NCI-H2227 treated with DMSO at 0.1 percent for 48 hours (cell line): ENCODE data around the gene PI4KA.
"Not testable (repeated sequence)": the region's sequence is repeated elsewhere in the genome, so short reads cannot be mapped to it uniquely, and the experiment has no call there.

Experiments
- DNase-seq: peaks from one replicate; lab custom pipeline; 2025; lab: John Stamatoyannopoulos, UW

The PI4KA gene

DNA sequence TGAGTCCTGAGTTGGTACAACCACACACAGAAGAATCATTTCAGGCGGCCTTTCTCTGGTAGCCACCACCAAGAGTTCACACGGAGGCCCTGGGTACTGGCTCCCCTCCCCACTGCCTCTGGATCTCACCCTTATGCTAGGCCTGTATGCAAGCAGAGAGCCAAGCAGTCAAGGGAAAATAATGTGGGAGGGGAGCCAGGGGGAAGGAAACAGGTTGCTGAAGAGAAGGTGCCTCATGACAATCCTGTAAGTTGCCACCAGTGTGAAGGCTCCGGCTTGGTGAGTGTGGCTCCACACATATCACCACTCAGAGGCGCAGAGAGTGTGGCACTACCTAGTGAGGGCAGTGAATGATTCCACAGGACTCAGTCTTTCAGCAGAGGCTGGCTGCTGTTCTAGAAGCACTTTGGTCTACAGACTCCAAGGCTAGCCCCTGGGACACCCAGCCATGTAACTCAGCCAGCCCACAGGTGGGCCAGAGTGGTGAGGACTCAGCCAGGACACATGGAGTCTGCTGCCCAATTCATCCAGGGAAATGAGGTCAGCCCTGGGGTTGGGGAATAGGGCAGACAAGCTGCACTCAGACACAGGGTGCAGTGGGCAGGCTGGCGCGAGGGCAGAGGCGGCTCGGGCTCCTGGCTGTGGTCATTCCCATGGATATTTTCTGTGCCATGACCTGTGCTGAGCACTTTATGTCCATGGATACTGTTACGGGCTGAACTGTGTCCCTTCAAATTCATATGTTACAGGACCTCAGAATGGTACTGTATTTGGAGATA is 133.7 kb downstream of the PI4KA start:
- DNase-seq: no peak

DNA sequence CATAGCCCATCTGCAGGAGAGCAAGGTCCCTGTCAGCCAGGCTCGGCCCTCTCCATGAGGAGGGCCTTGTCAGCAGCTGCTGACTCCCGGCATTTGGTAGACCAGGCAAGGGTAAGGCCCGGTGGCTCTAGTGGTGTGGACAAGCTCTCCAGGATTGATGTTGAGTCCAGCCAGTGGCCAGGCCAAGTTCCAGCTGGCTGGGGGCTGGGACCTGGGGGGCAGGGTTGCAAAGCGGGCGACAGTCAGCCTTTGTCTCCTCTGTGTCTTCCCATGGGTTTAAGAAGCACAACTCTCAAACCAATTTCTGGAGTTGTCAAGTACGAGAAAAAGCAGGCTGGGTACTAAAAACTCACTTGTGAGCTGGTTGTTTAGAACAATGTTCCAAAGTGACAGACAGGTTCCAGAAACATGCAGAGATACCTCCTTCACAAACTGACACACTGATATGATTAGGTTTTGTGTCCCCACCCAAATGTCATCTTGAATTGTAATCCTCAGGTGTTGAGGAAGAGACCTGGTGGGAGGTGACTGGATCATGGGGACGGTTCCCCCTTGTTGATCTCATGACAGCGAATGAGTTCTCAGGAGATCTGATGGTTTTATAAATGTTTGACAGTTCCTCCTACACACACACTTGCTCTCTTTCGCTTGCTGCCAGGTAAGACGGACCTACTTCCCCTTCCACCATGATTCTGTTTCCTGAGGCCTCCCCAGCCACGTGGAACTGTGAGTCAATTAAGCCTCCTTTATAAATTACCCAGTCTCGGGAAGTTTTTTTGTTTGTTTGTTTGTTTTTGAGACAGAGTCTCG is 137.0 kb downstream of the PI4KA start:
- DNase-seq: no peak

DNA sequence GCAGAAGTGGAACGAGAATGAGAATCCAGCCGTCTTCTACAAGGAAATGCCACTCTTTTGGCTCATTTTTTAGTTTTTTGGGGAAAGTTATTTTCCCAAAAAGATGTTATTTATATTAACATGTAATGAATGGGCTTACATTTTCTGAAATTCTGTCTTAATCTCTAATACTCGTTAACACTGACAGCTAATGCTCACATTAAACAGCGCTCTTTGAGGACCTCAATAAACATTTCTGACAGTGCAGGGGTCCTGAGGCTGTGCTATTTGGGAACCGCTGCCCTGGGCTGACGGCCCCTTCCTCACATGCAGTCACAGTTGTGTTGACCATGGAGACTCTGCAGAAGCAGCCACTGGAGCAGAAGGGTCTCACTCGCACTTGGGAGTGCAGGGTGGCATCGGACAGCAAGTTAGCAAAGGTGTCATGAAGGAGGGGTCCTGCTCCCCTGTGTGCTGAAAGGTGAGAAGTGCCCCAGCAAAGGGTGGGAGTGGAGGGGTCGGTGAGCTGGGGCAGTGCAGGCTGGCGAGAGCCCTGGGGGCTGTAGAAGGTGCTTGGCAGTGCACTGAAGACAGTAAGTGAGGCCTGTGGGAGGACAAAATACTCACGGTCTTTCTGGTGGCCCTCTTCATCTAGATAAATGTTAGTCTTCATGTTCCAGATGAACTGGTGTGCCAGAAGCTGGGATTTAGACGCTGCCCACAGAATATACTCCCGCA is 137.8 kb downstream of the PI4KA start:
- DNase-seq: no peak

DNA sequence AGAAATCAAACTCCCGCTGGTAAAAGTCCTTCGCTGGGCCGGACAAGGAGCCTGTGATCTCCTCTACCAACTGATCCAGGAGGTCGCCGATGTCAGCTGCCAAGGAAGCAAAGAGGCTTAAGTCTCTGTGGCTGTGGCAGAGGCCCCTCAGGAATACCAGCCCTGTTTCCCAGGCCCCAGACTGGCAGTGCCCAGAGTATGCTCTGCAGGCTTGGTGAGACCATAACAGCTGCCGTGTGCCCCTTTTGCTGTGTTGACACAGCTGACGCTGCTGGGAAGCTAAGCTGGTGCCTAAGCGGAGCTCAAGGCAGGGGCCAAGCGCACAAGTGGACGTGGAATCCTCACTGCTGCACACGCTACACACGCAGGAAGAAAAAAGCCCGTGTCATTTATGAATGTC is 139.9 kb downstream of the PI4KA start:
- DNase-seq: not testable (repeated sequence)

DNA sequence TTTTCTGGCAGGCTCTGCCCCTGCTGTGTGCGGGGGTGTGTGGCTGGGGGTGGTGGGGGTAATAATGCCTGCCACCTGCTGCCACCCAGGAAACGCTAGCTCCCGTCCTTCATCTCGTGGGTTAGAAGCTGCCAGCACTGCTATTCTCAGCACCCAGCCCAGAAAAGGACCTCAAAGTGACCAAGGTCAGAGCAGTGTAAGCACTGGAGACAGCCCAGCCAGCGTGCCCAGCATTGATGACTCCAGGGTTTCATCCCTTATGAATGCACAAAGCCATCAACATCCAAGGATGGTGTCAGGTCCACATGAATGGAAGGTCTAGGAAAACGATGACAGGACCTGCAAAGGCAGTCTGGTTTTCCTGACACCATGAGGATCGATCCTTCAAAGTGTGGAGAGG is 140.6 kb downstream of the PI4KA start:
- not testable (repeated sequence) for DNase-seq

DNA sequence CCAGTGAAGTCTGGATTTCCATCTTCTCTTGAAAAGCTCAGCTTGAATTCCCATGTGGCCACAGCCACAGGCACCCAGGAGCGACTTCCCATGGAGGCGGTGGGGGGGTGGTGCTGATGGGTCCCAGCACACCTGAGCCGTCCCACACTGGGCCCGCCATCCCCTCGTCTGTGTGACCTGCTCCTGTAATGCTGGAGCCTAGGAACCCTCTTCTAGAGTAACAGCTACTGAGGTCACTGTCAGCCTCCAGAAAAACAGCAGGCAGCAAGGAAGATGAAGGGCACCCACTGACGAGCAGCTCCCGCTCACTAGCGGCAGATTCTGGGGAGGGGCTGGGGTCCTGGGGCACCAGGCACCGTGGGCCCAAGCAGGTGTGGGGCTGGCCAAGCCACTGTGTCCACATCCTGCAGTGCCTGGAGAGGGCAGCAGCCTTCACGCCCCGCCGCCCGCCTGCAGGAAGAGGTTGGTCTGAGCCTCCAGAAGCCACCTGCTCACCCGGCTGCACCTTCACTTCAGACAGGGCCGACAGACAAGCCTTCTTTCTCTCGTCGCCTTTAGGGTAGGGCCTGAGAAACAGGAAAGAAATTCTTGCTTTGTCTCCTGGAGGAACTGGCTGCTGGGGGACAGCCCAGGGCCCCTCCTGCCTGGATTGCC is 141.3 kb downstream of the PI4KA start:
- not testable (repeated sequence) for DNase-seq

DNA sequence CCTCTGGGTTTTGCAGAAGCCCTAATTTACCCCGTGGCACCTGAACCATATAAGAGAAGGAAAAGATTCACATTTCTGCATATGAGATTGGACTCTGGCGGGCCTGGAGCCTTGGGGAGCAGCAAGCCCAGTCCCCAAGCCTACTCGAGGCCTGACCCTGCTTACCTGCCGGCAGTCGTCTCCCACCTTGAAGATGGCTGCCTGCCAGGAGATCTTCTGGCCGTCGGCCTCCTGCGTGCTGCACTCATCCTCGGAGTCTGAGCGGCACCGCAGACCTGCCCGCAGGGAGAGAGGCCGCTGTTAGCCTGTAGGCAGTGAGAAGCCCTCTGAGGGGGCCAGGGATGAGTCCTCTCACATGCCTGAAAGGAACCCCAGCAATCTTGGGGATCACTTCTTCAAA is 145.5 kb downstream of the PI4KA start:
- not testable (repeated sequence) for DNase-seq

DNA sequence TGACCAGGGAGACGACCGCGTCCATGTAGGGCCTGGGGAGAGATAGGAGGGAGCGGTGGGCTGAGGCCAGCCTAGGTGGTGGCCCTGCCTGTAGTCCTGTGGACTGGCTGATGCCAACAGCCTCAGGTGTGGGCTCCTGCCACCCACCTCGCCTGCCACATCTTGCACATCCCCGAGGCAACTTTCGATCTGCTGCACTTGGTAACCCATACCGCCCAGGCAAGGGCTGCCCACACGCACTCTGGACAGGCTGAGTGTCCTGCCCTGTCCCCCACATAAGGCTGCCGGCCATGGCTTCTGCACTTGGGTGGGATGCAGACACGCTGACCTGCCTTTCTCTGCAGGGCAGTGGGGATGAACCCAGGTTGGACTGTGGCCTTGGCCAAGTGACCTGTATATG is 148.6 kb downstream of the PI4KA start:
- DNase-seq: not testable (repeated sequence)

DNA sequence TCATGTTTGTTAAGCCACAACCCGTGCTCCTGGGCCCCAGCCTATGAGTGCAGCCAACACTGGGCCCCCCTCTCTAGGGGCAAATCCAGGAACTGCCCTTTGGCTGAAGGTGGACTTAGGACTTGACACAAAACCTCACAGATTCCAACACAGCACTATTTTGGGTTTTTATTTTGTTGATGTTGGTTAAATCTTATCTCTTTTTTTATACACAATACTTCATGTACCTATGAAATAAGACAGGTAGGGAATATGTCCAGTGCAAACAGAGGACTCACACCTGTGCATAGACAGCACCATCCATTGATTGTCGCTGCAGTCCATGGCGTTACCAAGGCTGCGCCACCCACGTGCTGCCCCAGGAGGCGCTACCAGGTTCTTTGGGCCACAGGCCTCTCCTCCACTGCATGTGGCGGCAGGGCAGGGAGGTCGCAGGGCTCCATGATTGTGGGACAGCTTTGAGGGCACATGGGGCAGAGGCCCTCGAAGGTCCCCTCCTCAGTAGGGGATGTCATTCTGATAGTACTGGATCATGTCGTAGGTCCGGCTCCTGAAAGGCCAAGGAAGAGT is 151.0 kb downstream of the PI4KA start:
- not testable (repeated sequence) for DNase-seq

DNA sequence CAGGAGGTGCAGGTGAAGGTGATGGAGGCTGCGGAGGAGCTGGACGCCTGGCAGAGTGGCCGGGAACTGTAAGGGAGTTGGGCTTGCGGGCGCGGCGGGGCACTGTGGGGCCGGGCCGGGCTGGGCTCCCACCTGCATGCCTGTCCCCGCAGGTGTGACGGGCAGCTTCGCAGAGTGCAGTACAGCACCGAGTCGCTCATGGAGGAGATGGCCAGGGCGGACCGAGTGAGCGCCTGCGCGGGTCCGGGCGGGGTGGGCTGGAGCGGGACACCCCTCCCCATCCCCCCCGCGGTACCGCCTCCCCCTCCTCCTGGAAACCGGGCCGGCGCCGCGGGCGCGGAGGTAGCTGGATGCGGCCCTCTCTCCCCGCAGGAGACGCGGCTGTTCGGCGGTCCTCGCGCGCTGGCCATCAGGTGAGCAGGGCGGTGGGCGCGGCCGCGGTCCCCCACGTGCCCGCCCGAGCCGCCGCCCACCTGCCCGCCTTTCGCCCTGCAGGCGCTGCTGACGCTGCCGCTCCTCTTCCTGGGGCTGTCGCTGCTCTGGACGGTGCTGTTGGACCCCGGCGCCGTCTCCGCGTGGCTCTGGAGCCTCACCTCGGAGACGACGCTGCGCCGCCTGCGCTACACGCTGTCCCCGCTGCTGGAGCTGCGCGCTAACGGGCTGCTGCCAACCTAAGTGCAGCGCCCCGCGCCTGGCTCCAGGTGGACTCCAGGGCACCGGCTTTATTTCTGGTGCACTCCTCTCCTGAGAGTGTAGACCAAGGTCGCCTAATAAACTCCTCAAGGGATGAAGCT is 154.6 kb downstream of the PI4KA start:
- DNase-seq: not testable (repeated sequence)

DNA sequence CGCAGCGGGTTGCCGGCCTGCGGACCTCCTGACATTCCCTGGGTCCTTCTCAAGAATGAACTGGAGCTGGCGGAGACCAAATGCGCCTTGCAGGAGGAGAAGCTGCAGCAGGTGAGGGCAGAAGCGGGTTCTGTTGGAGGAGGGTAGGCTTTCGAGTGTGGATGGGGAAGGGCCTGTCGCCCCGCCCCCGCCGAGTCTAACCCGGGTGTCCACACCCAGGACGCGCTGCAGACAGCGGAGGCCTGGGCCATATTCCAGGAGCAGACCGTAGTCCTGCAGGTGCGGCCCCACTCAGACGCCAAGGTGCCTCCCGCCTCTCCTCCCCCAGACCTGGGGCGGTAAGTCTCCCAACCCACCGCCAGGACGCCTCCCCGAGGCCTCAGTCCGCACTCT is 155.2 kb downstream of the PI4KA start:
- DNase-seq: not testable (repeated sequence)

DNA sequence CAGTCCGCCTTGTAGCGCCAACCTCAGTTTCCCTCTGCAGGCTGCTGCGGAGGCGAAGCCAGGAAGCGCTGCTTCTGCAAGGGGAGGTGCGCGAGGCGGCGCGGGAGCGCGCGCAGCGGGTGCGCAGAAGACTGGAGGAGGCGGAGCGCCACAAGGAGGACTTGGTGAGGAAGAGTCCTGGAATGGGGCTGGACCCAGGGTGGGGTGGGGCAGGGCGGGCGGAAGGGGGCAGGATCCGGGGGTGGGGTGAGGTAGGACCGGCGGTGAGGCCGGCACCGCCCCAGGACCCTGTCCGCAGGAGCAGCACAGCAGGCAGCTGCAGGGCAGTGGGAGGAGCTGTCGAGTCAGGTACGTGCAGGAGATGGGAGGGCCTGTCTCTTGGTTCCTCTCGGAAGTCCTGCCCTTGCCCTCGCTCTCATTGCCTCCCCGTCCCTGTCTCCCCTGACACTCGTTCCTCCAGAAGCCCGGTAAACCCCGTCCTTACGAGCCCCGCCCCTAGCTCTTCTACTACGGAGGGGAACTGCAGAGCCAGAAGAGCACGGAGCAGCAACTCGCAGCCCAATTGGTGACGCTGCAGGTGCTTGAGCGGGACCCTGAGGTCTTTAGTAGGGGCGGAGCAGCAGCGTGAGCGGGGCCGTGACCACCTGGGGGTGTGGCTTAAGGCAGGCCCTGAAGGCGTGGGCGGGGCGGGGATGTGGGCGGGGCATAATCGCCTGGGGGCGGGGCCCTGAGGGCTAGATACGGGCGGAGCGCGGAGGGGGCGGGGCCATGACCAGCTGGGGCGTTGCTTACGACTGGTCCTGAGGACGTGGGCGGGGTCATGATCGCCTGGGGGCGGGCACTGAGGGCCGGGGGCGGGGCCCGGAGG is 155.8 kb downstream of the PI4KA start:
- peak; percentile 90 for DNase-seq

DNA sequence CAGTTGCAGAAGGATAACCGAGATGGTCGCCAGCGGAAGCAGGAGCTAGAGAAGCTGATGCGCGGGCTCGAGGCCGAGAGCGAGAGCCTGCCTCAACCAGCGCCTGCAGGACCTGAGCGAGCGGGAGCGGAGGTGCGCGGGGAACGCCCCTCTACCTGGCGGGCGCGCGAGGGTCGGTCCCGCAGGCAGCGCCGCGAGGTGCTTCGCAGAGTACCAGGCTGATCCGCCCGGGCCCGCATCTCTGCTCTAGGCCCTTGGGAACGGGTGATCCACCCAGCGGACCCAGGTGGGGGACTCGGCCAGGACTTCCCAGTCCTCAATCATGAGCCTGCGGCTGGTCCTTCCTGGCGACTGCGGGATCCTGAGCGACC is 156.5 kb downstream of the PI4KA start:
- DNase-seq: not testable (repeated sequence)

DNA sequence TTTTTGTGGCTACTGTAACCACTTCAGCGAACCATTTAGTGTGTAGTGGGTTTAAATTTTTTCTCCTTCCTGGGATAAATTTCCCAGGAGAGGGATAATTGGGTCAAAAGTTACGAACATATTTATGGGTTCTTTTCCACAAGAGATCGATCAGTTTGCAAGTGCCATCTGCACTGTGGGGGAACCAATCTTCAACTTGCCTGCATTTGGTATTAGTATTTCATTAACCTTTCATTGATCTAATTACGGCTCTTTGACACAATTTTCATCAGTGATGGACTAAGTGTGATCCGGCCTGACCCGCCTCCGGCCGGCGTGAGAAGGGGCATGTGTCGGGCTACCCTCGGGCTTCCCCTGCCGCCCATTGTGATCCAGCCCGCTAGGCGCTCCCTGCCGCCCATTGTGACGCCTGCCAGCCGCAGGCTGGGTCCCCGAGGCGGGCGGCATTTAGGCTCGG is 156.9 kb downstream of the PI4KA start:
- DNase-seq: not testable (repeated sequence)

DNA sequence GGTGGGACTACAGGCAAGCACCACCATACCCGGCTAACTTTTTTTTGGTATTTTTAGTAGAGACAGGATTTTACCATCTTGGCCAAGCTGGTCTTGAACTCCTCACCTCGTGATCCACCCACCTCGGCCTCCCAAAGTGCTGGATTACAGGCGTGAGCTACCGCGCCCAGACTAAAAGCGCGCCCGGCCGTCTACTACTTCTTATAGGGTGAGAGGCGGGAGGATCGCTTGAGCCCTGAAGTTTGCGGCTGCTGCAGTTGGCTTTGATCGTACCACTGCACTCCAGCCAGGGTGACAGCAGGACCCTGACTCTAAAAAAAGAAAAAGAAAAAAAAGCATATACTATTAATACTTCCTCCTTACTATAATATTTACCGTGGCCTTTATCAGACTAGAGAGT is 158.3 kb downstream of the PI4KA start:
- not testable (repeated sequence) for DNase-seq

DNA sequence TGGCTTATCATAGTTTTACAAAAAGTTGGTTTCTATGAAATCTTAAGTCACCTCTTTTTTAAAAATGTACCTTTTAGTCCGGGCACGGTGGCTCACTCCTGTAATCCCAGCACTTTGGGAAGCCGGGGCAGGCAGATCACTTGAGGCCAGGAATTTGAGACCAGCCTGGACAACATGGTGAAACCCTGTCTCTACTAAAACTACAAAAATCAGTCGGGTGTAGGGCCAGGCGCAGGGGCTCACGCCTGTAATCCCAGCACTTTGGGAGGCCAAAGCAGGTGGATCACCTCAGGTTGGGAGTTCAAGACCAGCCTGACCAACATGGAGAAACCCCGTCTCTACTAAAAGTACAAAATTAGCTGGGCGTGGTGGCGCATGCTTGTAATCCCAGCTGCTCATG is 158.8 kb downstream of the PI4KA start:
- not testable (repeated sequence) for DNase-seq

DNA sequence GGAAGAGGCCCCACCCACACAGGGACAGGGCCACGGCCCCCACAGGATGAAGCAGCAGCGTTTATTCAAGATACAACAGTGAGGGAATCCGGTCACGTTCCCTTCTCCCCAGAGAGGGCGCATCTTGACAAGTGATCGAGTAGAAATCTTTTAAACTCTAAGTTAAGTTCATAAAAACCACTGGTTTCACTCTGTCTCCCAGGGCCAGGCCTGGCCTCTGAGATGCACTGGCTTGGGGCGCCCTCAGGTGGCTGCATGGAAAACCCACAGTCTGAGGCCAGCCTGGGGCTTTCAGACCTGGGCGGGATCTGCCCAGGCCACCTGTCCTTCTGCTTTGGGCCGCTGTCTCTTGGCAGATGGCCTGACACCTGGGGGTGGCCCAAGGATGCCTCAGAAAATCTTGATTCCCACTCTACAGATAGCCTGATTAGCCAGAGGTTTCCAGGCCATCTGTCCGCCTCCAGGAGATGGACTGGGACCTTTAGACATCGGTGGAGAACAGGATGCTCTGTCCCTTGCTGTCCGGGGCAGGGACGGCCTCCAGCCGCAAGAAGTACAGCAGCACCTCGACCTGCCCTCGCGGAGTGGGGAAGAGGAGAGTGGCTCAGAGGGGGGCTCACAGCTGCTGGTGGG is 161.0 kb downstream of the PI4KA start:
- DNase-seq: not testable (repeated sequence)

DNA sequence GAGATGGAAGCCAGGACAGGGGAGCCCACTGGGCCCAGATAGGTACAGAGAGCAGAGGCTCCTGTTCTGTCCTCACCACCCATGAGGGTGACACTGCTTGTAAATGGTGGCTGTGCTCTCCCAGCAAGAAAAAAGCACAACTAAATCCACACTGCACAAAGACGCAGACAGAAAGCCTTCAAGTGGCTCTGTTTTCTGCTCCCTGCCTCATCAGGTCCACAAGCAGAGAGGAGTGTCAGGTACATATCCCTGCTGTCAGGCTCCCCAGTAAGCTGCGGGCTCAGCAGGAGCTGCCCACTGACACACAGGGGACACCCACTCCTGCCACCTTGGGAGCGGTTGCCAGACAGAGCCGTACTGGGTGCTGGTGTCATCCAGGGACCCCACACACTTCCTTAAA is 162.6 kb downstream of the PI4KA start:
- not testable (repeated sequence) for DNase-seq

DNA sequence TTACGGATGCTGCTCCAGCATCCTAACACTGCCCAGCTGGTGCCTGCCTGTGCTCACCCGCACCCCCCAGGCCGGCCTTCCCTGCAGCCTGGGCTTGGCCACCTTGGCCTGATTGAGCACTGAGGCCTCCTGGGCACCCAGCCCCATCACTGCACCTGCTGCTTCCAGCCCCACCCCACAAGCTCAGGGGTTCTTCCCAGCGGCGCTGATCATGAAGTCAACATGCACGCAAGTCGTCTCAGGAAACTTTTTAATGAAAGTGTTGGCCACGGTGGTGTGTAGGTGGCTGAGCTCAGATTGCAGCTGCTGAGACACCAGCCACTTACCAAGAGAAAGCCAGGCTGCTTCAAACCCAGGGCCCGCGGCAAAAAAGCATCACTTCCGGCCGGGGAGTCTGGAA is 163.4 kb downstream of the PI4KA start:
- DNase-seq: not testable (repeated sequence)
